Suprapubic skin (tissue), 3 donors: ENCODE data around the gene ATP11A.

ENCODE experiments used
- EP300 ChIP-seq: sonication (generic); formaldehyde crosslinking; IDR thresholded peaks from one replicate; pipeline ENCODE4 v1.6.1; 2017; ENCODE audit warnings: antibody characterized with exemption
- TF ChIP-seq, protein P1 (sequence below), 2 donors: fragments of 200-600 bp in 1 of 2; fragments of 450-650 bp in 1 of 2; sonication (generic) in 1 of 2; IDR thresholded peaks; one replicate each; pipeline ENCODE4 v1.5.1; 2016 to 2019; ENCODE audit warnings: antibody characterized with exemption in 2 of 2, mild to moderate bottlenecking in 1 of 2, moderate library complexity in 1 of 2

DNA sequence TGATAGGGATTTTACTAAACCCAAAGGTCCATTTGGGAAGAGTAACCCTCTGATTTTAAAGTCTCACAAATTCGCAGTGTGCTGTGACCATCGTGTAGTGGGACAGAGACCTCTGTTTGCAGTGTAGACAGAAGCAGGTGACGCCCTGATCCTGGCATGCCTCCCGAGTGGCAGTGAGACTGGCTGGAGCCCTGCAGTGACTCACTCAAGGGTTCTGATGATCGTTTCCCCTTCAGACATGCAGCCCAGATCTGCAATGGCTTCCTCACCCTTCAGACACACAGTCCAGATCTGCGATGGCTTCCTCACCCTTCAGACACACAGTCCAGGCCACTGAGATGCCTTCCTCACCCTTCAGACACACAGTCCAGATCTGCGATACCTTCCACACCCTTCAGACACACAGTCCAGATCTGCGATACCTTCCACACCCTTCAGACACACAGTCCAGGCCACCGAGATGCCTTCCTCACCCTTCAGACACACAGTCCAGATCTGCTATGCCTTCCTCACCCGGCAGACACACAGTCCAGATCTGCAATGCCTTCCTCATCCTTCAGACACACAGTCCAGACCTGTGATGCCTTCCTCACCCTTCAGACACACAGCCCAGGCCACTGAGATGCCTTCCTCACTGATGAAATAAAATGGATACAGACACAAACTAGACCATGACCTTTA, 125.2 kb downstream of the ATP11A start:
- no peak for TF ChIP-seq EP300
- TF ChIP-seq, protein P1, sequence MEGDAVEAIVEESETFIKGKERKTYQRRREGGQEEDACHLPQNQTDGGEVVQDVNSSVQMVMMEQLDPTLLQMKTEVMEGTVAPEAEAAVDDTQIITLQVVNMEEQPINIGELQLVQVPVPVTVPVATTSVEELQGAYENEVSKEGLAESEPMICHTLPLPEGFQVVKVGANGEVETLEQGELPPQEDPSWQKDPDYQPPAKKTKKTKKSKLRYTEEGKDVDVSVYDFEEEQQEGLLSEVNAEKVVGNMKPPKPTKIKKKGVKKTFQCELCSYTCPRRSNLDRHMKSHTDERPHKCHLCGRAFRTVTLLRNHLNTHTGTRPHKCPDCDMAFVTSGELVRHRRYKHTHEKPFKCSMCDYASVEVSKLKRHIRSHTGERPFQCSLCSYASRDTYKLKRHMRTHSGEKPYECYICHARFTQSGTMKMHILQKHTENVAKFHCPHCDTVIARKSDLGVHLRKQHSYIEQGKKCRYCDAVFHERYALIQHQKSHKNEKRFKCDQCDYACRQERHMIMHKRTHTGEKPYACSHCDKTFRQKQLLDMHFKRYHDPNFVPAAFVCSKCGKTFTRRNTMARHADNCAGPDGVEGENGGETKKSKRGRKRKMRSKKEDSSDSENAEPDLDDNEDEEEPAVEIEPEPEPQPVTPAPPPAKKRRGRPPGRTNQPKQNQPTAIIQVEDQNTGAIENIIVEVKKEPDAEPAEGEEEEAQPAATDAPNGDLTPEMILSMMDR (IDR thresholded peaks at IDR 0.05): no peak
